ENCODE results near the gene DRGX.

DRGX gene

DNA sequence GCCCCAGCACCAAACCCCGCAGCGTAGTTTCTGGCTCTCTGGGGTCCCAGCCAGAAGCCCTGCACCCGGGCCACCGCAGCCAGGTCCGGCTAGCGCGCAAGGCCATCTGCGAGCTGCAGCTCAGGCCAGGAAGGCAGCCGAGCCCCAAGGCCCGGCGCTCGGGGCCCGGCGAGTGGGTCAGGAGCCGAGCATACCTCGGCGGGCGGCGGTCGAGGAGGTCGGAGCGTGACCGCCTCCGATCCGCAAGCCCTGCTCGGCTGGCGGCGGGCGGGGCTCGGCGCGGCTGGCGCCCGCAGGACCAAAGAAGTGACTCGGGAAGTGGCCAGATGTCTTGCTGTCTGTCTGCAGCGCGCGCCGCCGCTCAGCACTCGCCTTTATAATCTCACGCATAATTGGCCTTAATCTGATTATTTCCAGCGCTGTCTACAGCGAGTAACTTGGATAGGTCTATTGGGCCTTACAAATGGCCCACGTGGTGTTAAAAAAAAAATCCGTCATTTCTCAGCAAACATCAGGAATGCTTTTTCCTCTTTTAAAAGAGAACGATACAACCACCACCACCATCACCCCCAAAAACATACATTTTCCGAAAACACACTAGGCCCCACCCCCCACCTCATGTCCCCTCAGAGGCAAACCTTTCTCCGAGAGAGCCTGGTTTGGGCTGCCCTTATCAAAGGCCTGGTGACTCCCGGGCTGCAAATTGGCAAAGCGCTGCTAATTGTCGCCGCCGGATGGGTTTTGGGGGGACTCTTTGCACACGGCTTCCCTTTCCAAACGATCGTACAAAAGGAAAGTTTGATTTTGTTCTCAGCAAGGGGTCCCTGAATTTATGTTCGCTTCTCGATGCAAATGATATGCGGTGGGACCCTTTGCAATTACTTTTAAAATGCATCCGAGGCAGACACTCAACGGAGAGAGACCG lies at the start of gene DRGX:
Gene DRGX (minus strand): TSS at position 349 of the 925 bp plus-strand sequence. CDS start 649 bp downstream, outside the sequence.
- no peak for DNase-seq (ENCODE audit: low read depth)

DNA sequence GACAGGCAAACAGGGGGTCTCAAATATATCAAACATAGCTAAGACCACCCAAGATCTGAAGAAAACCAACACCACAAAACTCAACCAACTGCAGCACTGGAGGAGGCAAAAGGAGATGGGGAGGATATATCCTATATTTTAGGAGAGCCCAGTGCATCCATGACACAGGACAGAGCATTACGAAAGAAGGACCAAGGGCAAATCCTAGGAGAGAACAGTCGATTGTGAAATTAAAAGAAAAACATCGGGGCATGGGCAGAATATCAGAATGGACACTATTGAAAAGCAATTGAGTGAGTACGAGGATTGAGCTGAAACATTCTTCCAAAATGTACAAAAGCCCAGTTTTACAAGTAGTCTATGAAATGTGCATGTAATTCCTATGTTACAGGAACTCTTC lies 48.5 kb upstream of the DRGX start:
- no peak for DNase-seq (ENCODE audit: low read depth)

DNA sequence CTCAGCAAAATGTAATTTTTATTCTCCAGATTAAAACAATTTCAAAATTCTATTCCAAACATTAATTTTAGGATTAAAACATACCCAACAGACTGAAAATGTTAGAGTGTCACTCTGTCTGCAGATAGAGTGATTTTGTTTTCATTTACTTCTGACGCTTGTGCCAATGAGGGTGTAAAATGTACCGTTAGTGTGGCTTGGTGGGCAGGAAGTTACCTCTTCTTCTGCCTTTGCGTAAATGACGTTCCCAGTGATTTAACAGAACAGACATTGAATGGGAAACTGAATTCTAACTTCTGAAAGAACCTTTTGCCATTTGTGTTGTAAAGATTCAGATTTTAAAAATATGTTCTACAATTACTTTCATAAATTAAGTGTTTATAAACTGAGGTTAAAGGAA lies 47.0 kb upstream of the DRGX start:
- no peak for DNase-seq (ENCODE audit: low read depth)

DNA sequence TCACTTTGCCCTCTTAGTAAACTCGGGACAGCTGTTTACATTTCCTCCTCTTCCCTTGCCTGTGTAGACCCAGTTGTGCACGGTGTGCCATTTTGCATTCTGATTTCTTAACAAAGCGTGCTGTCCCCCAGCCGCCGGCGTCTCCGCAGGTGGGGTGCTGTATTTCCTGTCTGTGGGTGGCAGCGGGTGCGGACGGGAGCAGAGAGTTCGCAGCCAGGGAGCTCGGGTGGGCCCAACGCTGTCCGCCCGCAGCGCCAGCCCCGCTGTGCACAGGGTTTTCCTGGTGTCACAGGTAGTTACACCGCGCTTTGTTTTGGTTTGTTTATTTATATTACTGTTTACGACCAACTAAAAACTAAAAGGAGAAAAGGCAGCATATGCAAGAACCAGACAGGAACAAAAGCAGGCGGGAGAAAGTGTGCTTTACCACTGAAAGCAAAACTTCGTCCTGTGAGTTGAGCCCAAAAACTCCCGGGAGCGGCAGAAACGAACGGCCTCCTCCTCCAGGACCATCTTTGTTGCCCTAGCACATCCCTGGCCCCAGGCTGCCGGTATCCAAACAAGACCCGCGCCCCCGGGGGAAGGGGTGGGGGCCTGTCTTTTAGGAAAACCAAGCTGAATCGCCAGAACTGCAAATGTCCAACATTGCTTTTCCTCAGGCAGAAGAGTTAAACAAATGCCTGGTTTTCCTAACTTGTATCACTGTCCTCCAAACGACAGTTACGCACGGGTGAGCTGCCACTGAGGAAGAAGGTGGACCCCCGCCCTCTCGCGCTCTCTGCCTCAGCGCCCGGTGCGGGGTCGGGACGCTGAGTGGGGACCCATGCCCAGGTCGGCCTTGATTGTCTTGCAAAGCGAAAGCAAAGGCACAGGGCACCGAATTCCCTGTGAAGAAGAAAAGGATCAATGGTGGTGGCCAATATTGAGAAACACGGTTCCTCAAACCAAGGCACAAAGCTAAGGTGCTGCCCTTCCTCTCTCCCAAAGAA lies 45.9 kb upstream of the DRGX start:
- DNase-seq (ENCODE audit: low read depth), result no peak

DNA sequence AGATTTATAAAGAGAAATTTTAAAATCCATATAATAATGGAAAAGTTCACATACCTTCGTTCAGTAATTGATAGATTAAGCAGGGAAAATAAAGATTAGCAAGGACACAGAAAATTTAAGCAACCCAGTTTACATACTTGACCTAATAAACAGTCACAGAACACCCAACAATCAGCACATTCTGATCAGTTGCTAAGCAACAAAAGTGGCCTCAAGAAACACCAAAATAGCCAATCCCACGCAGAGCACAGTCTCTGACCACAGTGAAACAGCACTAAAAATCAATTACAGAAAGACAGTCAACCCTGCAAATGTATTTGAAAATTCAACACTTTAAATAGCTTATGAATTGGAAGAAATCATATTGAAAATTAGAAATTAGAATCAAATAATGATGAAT lies 39.3 kb upstream of the DRGX start:
- DNase-seq (ENCODE audit: low read depth), result no peak

DNA sequence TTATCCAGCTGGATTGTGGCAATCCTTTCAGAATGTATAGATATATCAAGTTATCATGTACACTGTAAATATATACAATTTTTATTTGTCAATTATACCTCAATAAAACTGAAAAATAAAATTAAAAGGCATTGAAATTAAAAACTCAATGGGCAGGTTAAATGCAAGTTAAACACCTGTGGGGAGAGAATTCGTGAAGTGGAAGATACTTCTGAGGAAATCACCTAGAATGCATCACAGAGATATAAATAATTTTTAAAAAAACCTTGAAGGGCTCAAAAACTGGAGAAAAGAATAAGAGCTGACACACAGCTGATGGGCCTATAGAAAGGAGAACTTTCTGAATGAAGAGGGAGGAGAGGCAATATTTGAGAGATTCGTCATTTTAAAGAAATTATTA lies 37.2 kb upstream of the DRGX start:
- no peak for DNase-seq (ENCODE audit: low read depth)

DNA sequence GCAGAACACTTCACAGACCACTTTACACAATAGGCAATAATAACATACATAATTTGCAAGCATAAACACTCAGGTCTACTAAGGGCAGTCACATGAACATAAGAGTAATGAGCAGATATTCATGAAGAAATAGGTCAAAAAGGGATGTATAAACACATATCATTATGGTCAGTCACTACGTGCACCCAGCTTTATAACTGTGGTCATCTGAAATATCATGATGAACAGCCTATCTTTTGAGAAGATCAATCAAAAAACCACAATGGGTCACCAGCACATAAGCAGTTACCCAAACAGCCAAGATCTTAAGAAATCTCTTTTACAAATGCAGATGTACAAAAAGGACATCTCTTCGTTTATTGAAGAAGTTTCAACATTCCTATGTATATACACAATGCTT lies 35.5 kb upstream of the DRGX start:
- DNase-seq (ENCODE audit: low read depth), result no peak

DNA sequence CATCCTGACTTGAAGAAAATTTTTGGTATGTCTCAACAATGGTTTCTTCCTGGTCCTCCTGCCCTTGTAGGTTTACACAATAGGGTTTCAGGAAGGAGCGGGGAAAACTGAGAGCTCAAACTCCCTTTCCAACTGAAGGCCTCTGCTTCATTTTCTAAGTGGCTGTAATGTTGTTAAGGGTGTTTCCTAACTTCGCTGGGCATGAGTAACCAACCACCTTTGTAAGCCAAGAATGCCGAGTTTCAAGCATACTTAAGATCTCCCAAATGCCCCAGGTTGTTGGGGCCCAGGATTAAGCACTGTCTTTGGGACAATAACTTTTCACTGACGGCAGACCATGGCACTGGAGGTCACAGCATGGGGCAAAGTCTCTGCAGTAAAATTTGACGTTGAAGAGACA lies 33.6 kb upstream of the DRGX start:
- no peak for DNase-seq (ENCODE audit: low read depth)

DNA sequence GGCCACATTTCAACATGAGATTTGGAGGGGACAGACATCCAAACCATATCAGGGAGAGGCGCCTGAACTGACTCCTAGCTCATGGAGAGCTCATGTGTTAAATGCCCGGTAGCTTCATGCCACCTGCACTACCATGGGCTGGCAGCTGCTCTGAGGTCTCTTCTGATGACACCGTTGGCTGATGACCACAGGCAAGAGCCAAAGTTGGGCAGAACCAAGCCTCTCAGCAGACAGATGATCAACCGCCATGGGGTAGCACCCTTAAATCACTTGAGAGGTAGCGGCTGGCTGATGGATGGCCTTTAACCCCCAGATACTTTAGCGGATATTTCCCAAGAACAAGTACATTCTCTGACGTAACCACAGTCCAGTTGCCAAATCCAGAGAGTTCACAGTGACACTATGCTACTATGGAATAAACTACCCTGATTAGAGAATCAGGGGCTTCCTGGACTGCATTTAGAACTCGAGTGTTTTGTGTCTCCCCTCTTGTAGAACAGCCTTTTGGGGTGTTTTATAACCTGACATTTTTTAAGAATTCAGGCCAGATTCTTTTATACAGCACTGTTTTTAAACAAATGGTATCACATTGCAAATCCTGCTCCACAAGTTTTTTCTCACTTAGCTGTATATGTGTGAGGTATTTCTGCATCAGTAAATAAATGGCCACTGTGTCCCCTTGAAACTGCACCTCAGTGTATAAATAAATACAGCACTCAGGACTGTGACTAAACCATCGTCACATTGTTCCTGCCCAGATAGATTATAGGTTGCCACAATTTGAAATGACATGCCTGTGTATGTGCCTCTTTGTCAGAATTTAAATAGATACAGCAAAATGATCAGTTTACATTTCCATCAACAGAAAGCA lies 30.8 kb upstream of the DRGX start:
- DNase-seq (ENCODE audit: low read depth), result no peak

DNA sequence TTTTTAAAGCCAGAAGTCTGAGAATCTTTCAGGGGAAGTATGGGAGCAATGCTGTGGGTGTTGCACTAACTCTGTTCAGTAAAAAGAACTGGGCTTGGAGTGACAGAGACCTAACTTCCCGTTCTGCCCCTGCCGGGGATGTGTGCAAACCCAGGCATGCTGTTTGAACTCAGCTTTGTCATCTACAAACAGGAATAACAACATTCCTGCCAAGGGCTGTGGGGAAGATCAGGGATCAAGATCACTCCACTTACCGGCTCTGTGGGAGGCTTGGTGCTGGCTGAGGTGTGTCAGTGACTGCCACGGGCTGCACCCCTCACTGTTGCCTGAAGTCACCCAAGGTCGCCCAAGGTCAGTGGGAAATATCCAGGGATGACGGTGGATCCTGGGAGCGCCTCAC lies 23.1 kb upstream of the DRGX start:
- no peak for DNase-seq (ENCODE audit: low read depth)

DNA sequence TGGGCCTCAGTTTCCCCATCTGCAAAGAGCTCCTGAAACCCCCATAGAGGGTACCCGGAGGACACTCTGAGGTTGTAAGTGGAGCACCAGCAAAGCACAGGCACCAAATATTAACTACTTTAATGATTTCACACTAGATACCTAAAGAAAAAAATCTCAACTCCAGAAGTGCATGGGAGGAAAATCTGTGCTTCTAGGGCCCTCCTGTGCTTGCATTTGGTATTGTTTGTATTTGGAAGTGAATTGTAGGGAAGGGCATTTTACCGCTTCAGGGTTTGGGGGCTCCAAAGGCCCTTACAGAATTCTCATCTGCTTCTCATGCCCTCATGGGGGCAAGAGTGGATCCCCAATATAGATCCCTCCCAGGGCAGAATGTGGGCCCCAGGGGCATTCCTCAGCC lies 22.4 kb upstream of the DRGX start:
- no peak for DNase-seq (ENCODE audit: low read depth)

DNA sequence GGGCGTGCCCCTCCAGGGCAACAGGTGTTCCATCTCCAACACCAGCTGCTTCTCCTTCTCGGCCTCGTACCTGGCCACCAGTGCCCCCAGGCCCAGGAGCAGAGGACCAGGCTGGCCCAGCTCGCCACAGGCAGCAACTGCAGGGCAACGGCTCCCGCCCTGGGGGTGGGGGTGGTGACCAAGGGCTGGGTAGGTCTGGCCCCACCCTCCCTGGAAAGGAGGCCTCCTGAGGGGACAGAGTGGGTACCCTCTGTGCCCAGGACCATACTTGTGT lies 22.1 kb upstream of the DRGX start:
- DNase-seq (ENCODE audit: low read depth), result no peak

DNA sequence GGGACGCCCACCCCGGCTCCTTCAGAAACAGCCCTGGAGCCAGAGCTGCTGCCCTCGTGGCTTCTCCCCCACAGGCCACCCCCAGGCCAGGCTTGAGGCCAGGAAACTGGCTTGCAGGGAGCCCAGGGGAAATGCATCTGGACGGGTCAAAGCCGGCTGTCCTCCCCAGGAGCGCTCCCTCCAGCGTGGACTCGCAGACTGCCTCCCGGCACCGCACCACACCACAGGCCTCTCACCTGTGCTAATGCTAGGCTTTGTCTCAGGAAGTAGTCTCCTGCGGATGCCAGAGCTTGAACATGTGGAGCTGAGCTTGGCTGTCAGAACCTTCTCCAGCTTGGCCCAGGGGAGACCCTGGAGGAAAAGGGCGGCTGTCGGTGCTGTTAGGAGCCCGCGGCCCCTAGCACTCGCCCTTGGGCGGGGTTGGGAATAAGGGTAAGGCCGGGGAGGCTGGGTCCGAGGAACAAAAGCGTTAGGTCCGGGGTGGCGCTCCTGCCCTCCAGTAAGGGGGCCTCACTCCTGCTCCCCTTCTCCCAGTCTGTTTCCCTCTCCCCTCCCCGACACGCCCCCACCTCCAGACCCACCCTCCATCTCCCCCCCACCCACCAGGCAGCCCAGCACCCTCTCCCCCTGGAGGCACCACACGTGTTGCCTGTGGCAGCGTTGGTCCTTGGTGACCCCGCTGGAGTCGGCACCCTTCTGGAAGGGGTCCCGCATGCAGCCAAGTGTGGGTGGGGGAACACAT lies 21.6 kb upstream of the DRGX start:
- no peak for DNase-seq (ENCODE audit: low read depth)

DNA sequence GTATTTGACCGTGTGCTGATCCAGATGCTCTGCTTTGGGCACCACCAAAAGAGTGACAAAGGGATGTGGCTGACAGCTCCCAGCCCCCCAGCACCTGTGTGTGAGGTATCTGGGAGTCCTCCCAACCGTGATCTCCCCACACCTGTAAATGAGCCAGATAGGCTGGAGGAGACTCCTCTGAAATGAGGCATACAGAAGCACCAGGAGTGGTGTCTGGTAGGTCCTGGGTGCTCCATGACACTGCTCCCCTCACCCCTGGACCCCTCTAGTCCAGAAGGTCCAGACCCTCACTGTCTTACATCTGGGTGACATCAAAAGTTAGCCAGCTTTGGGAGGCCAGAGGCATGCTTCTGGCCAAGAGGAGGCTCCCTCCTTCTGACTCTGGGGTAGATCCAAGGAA lies 20.0 kb upstream of the DRGX start:
- no peak for DNase-seq (ENCODE audit: low read depth)

DNA sequence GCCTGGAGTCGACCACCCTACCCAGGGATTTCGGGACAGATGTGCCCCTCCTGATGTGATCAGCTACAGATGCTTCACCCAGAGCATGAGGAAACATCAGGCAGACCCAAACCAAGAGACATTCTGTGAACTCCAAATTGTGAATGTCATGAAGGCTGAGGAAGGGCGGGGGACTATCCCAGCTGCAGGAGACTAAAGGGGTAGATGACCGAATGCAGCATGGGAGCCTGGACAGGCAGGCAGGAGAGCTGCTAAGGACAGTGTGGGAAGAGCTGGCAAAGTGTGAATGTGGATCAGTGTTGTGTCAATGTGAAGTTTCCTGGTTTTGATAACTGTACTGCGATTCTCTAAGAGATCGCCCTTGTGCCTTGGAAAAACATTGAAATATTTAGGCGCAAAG lies 19.2 kb upstream of the DRGX start:
- no peak for DNase-seq (ENCODE audit: low read depth)

DNA sequence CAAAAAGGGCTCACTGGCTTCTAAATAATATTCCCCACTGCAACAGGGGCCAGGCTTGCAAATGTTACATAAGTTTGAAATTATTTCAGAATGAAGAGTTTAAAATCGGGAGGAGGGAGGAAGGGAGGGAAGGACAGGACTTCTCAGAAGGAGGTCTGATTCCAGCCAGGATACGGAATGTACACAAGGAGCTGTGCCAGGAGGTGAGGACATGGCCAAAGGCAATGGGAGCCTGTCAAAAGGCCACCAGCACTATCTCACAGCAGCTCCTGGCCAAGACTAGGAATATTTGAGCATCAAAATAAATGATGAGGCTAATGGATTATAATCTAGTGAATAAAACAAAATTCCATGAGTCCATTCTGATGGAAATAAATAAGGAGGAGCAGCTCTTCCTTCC lies 18.6 kb upstream of the DRGX start:
- DNase-seq (ENCODE audit: low read depth), result no peak

DNA sequence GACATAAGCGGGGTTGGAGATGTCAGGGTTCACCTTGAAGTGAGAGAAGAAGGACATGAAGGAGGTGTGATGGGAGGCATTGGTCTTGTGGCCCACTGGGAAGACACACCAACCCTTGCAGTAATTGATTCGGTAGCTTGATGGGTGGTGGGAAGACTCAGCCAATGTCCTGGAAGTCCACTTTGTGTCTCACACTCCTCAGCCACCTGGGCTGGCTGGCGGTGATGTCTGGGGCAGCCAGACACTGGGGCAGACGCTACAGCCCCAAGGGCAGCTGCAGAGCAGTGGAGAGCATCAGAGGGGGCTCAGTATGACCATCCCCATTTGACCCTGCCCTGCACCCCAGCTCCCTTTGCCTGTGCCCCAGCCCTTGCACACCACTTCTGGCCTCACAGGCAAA lies 16.7 kb upstream of the DRGX start:
- DNase-seq (ENCODE audit: low read depth), result no peak

DNA sequence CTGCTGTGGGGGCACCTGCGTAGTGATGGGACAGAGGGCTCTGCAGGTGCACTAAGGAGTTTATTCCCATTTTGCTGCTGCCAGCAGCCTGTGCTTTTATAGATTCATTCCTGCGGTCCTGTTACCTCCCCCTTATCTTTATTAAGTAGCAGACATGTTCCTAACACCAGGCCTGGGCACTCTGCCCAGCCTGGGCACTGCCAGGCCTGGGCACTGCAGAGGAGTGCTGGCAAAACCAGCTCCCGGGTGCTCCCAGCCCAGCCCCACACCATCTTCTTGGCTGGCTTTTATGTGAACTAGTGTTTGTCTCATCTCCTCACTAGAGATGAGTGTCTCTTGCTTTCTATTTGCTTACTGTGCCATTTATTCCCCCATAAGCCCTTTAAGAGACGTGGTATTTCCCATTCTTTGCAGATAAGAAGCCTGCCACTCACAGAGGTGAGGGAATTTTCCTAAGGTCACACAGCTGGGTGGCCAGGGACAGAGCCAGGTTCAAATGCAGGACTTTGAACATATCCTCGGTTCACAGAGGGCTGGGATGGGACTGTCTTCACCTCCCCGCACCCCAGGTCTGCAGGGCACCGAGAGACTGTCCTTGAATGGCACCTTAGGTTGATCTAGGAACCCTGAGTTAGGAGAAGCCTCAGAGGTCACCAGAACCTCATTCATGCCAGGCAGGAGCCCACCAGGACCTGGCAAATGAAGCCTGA lies 14.6 kb upstream of the DRGX start:
- DNase-seq (ENCODE audit: low read depth), result no peak

DNA sequence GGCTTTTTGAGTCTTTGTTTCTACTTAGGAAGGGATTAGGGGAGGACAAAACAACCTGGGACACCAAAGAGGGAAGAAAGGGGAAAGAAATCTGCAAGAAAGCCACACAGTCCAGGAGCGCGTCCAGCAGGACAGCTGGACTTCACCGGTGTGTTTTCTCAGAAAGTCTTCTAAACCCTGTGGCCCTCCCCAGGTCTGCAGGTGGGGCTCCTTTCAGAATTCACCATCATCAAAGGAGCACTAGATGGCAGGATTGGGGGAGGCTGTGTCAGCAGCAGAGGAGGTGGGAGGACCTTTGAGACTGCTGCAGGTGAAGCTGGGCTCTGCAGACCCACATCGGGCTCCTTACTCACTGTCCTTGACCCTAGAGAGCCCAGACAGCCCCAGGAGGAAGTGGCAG lies 13.9 kb upstream of the DRGX start:
- no peak for DNase-seq (ENCODE audit: low read depth)

DNA sequence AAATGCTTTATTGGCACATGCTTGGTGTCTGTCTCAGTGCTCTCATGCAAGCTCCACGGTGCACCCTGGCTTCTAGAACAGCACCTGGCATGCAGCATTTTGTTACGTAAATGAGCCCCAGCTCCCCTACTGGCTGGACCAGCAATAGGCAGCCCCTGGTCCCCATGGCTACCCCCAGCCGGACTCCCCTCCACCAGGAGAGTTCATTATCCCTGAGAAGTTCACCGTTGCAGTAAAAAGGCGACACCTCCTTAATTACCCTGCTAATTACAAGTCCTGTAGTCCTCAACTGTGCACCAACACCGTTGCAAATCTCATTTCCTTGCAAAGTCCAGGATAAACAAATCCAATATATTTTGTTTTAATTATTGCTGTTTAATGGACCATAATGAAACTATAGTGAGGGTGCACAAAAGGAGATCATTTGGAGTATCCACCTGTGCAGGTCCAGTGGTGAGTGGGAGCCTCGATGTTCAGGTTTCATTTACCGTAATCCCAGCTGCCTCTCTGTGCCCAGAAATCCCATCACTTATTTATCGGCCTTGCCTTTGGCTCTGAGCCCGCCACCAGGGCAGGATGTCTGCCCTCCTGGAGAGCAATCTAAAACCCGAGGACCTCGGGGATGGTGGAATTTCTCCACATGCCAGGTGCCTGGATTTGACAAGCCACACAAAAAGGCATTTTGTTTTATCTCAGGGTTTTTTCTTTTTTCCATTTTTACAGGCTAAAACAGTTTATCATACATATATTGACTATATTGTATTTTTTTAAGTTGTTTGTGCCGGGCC lies 12.8 kb upstream of the DRGX start:
- no peak for DNase-seq (ENCODE audit: low read depth)
